ENCODE measurements around the gene DOCK4.

DOCK4 gene

GRCh38 chr7:111789870-111790269, 416.3 kb downstream of the DOCK4 start:
- H3K4me3 ChIP-seq (ENCODE audit: low read depth, low read length) = no peak overlapping the region
- TF ChIP-seq CTCF (IDR thresholded peaks at IDR 0.05; ENCODE audit: low read depth, low read length) = no peak

GRCh38 chr7:111789048-111789320, 417.2 kb downstream of the DOCK4 start:
- no peak overlapping the region for H3K4me3 ChIP-seq (ENCODE audit: low read depth, low read length)
- no peak for TF ChIP-seq CTCF (IDR thresholded peaks at IDR 0.05; ENCODE audit: low read depth, low read length)

GRCh38 chr7:111788286-111789047, 417.7 kb downstream of the DOCK4 start:
- TF ChIP-seq CTCF (IDR thresholded peaks at IDR 0.05; ENCODE audit: low read depth, low read length) = no peak
- H3K4me3 ChIP-seq (ENCODE audit: low read depth, low read length) = no peak overlapping the region

- no peak for TF ChIP-seq CTCF (IDR thresholded peaks at IDR 0.05; ENCODE audit: low read depth, low read length)
- H3K4me3 ChIP-seq (ENCODE audit: low read depth, low read length) = no peak overlapping the region
Observed at GRCh38 chr7:111787741-111788140, 418.5 kb downstream of the DOCK4 start.

- TF ChIP-seq CTCF (IDR thresholded peaks at IDR 0.05; ENCODE audit: low read depth, low read length) = no peak
Observed at GRCh38 chr7:111787099-111787498, 419.1 kb downstream of the DOCK4 start.

GRCh38 chr7:111785076-111785475, 421.1 kb downstream of the DOCK4 start:
- no peak overlapping the region for H3K4me3 ChIP-seq (ENCODE audit: low read depth, low read length)
- no peak for TF ChIP-seq CTCF (IDR thresholded peaks at IDR 0.05; ENCODE audit: low read depth, low read length)

More at GRCh38 chr7:111787099-111787498, 419.1 kb downstream of the DOCK4 start:
- no peak overlapping the region for H3K4me3 ChIP-seq (ENCODE audit: low read depth, low read length)

- no peak for TF ChIP-seq CTCF (IDR thresholded peaks at IDR 0.05; ENCODE audit: low read depth, low read length)
- no peak overlapping the region for H3K4me3 ChIP-seq (ENCODE audit: low read depth, low read length)
Observed at GRCh38 chr7:111784296-111784695, 421.9 kb downstream of the DOCK4 start.

All from WI38 (cell line).